ENCODE results near the gene GM2A.

DNA sequence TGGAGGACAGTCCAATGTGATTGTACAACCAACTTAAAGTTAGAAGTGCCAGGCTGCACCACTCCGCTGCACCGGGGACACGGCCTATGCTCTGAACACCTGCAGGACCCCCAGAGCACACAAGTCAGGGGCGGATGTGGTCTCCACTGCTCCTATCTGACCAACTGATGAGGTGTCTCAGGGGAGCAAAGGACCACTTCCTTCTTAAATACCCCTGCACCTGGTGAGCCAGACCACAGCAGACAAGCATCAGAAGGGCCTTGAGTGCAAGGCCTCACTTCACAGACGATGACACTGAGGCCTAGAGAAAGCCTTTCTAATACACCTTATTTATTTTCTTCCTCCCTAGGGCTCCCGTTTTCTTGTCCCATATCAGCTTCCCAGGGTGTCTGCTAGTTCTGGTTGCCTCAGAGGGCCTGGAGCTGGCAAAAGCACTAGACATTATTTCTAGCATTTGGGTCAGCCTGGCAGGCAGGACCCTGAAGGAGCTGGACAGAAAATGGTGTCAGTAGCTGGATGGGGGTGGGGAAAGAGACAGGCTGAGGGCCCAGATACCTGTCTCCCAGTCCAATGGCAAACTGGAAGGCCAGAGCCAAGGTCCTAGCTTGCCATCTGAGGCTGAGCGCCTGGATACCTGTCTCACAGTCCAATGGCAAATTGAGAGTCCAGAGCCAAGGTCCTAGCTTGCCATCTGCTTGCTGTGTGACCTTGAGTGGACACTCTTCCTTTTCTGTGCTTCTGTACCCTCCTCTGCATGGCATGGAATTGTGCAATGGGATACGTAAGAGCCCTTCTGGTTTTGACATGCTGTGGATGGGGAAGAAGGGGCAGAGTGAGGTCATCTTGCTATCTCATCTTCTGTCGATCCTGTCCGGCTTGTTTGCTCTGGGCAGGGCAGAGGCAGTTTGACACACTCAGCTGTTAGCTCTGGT lies 38.1 kb upstream of the GM2A start:
- TF ChIP-seq, protein P1, sequence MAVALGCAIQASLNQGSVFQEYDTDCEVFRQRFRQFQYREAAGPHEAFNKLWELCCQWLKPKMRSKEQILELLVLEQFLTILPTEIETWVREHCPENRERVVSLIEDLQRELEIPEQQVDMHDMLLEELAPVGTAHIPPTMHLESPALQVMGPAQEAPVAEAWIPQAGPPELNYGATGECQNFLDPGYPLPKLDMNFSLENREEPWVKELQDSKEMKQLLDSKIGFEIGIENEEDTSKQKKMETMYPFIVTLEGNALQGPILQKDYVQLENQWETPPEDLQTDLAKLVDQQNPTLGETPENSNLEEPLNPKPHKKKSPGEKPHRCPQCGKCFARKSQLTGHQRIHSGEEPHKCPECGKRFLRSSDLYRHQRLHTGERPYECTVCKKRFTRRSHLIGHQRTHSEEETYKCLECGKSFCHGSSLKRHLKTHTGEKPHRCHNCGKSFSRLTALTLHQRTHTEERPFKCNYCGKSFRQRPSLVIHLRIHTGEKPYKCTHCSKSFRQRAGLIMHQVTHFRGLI (CRISPR knock-in tag; IDR thresholded peaks at IDR 0.05): no peak
- no peak for TF ChIP-seq EGR1 (conservative IDR thresholded peaks at IDR 0.05)
- TF ChIP-seq MAFF (IDR thresholded peaks at IDR 0.05; ENCODE audit: low read length): no peak
- TF ChIP-seq PCBP1 (IDR thresholded peaks at IDR 0.05; ENCODE audit: low read depth, low read length, poor library complexity, severe bottlenecking): no peak
- TF ChIP-seq, protein P2, sequence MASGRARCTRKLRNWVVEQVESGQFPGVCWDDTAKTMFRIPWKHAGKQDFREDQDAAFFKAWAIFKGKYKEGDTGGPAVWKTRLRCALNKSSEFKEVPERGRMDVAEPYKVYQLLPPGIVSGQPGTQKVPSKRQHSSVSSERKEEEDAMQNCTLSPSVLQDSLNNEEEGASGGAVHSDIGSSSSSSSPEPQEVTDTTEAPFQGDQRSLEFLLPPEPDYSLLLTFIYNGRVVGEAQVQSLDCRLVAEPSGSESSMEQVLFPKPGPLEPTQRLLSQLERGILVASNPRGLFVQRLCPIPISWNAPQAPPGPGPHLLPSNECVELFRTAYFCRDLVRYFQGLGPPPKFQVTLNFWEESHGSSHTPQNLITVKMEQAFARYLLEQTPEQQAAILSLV (tag; IDR thresholded peaks at IDR 0.05): no peak
